Panc1 (cell line): Measurements from ENCODE around the gene PRRT3. TPM values are rescaled to one million over a fixed set of nuclear protein-coding genes. Genes with fewer than 3 reads are reported as not detected.

Experiments
- ATAC-seq: fragments of 200-7000 bp; cut with Tn5 transposase; 2 replicates; pipeline ENCODE4 v1.9.1; 2020; ENCODE audit warnings: mild to moderate bottlenecking, moderate library complexity
- BruUV-seq: library from RNA; stranded (reverse); fragments of 400-500 nt; replicated peaks from 2 replicates; lab custom pipeline; 2021; lab: Mats Ljungman, UMichigan
- CTCF ChIA-PET: fragments of 300-600 bp; sonication (Branson Sonifier 250); formaldehyde crosslinking; loops from one replicate; lab custom pipeline; 2022; ENCODE audit warnings: antibody characterized with exemption; lab: Charles Lee
- POLR2A ChIA-PET: fragments of 300-600 bp; sonication (Branson Sonifier 250); formaldehyde crosslinking; loops from one replicate; lab custom pipeline; 2022; ENCODE audit warnings: antibody characterized with exemption; lab: Charles Lee
- DNase-seq: peaks from one replicate; pipeline ENCODE4 v3.0.0-alpha.2; 2010; ENCODE audit warnings: low read depth, low spot score
- H3K27ac ChIP-seq: 2 replicates; pipeline ENCODE4 v1.5.1; 2011; ENCODE audit warnings: mild to moderate bottlenecking, low read length, inconsistent platforms
- H3K27me3 ChIP-seq: fragments of 200-500 bp; sonication (Bioruptor generic); 2 replicates; pipeline ENCODE4 v1.6.0; 2014; ENCODE audit warnings: low read length, inconsistent platforms; ENCODE audit not compliant: control insufficient read depth, insufficient read depth
- H3K36me3 ChIP-seq: fragments of 200-500 bp; sonication (Bioruptor generic); 2 replicates; pipeline ENCODE4 v1.5.1; 2014; ENCODE audit warnings: inconsistent platforms, mild to moderate bottlenecking, low read length, moderate library complexity; ENCODE audit not compliant: control insufficient read depth, insufficient read depth
- H3K4me1 ChIP-seq: 2 replicates; pipeline ENCODE4 v1.5.1; 2011; ENCODE audit warnings: inconsistent platforms, mild to moderate bottlenecking, low read length, moderate library complexity; ENCODE audit not compliant: control insufficient read depth, insufficient read depth
- H3K4me3 ChIP-seq, 2 experiments: 2 replicates each; pipeline ENCODE4 v1.5.1; 2011 to 2012; ENCODE audit warnings: low read depth in 2 of 2, low read length in 2 of 2, mild to moderate bottlenecking in 2 of 2, inconsistent platforms in 1 of 2, moderate library complexity in 1 of 2
- H3K9me3 ChIP-seq: fragments of 200-500 bp; sonication (Bioruptor generic); 2 replicates; pipeline ENCODE4 v1.5.1; 2014; ENCODE audit warnings: low read depth, mild to moderate bottlenecking, inconsistent platforms, low read length, moderate library complexity; ENCODE audit not compliant: control insufficient read depth, insufficient read depth
- CTCF ChIP-seq: fragments of 450-650 bp; IDR thresholded peaks from 2 replicates; pipeline ENCODE4 v1.5.1; 2017; ENCODE audit warnings: mild to moderate bottlenecking
- POLR2AphosphoS5 ChIP-seq: IDR thresholded peaks from 2 replicates; pipeline ENCODE4 v1.6.1; 2012; ENCODE audit warnings: mild to moderate bottlenecking, low read depth, low read length, moderate library complexity
- REST ChIP-seq, 2 experiments: IDR thresholded peaks; 2 replicates each; pipeline ENCODE4 v1.6.1; 2011 to 2012; ENCODE audit warnings: low read depth in 2 of 2, control low read depth in 1 of 2, low read length in 1 of 2, mild to moderate bottlenecking in 1 of 2, moderate library complexity in 1 of 2; ENCODE audit not compliant: insufficient read depth in 1 of 2
- SIN3A ChIP-seq: IDR thresholded peaks from 2 replicates; pipeline ENCODE4 v1.6.1; 2012; ENCODE audit warnings: low read depth, mild to moderate bottlenecking, low read length, moderate library complexity, borderline replicate concordance; ENCODE audit not compliant: insufficient read depth
- TCF7L2 ChIP-seq: IDR thresholded peaks from 2 replicates; pipeline ENCODE4 v1.6.1; 2011; ENCODE audit warnings: mild to moderate bottlenecking, low read depth, low read length, inconsistent platforms
- in situ Hi-C: cut with HindIII; loops from 2 replicates; pipeline ENCODE4 v1.10.0; 2016; ENCODE audit warnings: low sequenced_read_pairs, low pct_unique_long_range_greater_than_20kb
- intact Hi-C: fragments of 100-400 bp; cut with micrococcal nuclease; formaldehyde crosslinking; loops from one replicate; pipeline ENCODE4 v1.10.0; 2022; ENCODE audit not compliant: unreplicated experiment
- total RNA-seq: library from RNA; stranded (reverse); gene quantifications from one replicate; pipeline ENCODE4 v1.2.1, GENCODE V29; 2021; ENCODE audit not compliant: unreplicated experiment

PRRT3 gene
- total RNA-seq, 1 experiment from 2014 or later: 1.1 TPM

- Histone ChIP-seq H3K4me3 (no peak overlapping the region), H3K27me3 (no peaks in the 10 kb centered on the region), H3K27ac (no peak overlapping the region), H3K36me3 (peaks cover 3% of the 10 kb centered on the region; the same call in 1 of the 2 replicates), H3K4me1 (no peaks in the 10 kb centered on the region), H3K9me3 (no peaks in the 10 kb centered on the region)
- intact Hi-C loops (no loop called here), in situ Hi-C loops (no loop called here)
- ATAC-seq (no peak), DNase-seq (no peak)
- BruUV-seq: no TSS peak
- TF ChIP-seq TCF7L2 (no peak), CTCF (no peak), SIN3A (no peak), REST (IDR thresholded peaks at IDR 0.05; ENCODE audit: insufficient read depth in 1 of 2, low read depth in 2 of 2, low read length in 1 of 2) (no peak), POLR2AphosphoS5 (no peak)
- ChIA-PET POLR2A (interaction anchor here (0.7 kb wide), 2 partner anchors 11 to 17 kb away, joined by 3 read pairs; no protein-coding TSS in a partner anchor), CTCF (interaction anchor here (0.6 to 0.7 kb wide), 2 partner anchors 228 to 328 kb away, joined by 4 to 6 read pairs; no protein-coding TSS in a partner anchor)
Observed at GRCh38 chr3:9994086-9994844, 42.1 kb upstream of the PRRT3 start.

GRCh38 chr3:9986230-9986725 is 34.1 kb upstream of the PRRT3 start:
- POLR2A ChIA-PET: no interaction called here

More at GRCh38 chr3:9986230-9986725, 34.1 kb upstream of the PRRT3 start:
- no peaks in the 10 kb centered on the region; the same call in 1 of the 2 replicates for H3K36me3 ChIP-seq
- no peak for TF ChIP-seq TCF7L2
- TF ChIP-seq POLR2AphosphoS5: no peak
- no peak for TF ChIP-seq SIN3A
- TF ChIP-seq CTCF: no peak
- TF ChIP-seq REST (IDR thresholded peaks at IDR 0.05; ENCODE audit: insufficient read depth in 1 of 2, low read depth in 2 of 2, low read length in 1 of 2): no peak
- DNase-seq (no peak), ATAC-seq (peak; percentile 75)
- H3K4me1 ChIP-seq: peaks cover 11% of the 10 kb centered on the region
- in situ Hi-C loops: no loop called here
- no peaks in the 10 kb centered on the region for H3K9me3 ChIP-seq
- peak overlapping the region; percentile 91 to 96 for H3K4me3 ChIP-seq
- CTCF ChIA-PET: interaction anchor here (0.7 kb wide), 1 partner anchor 1927 kb away, joined by 6 read pairs; no protein-coding TSS in a partner anchor
- BruUV-seq: TSS peak; percentile 87
- no peaks in the 10 kb centered on the region for H3K27me3 ChIP-seq
- intact Hi-C loops: no loop called here
- peak overlapping the region; percentile 81 for H3K27ac ChIP-seq
